NT2/D1 (cell line): ENCODE data around the gene NRAS.
A peak's percentile ranks its signal among the peaks of the same experiment; 100 is the strongest.

Experiments
- DNase-seq: peaks from one replicate; pipeline ENCODE4 v3.0.0-alpha.2; 2011; ENCODE audit warnings: low read depth, low spot score
- H3K27me3 ChIP-seq: 2 replicates; pipeline ENCODE4 v1.6.0; 2011; ENCODE audit warnings: mild to moderate bottlenecking; ENCODE audit not compliant: insufficient read length, insufficient read depth
- H3K36me3 ChIP-seq: 2 replicates; pipeline ENCODE4 v1.6.1; 2011; ENCODE audit warnings: mild to moderate bottlenecking, low read length, mixed read lengths; ENCODE audit not compliant: insufficient read depth, insufficient read length
- H3K4me1 ChIP-seq: 2 replicates; pipeline ENCODE4 v1.5.1; 2011; ENCODE audit not compliant: insufficient read depth, insufficient read length
- H3K4me3 ChIP-seq: 2 replicates; pipeline ENCODE4 v1.5.1; 2011; ENCODE audit warnings: low read depth; ENCODE audit not compliant: insufficient read length
- H3K9ac ChIP-seq: 2 replicates; pipeline ENCODE4 v1.6.0; 2011; ENCODE audit warnings: low read depth; ENCODE audit not compliant: insufficient read length
- H3K9me3 ChIP-seq: 2 replicates; pipeline ENCODE4 v1.5.1; 2011; ENCODE audit warnings: mild to moderate bottlenecking, low read length; ENCODE audit not compliant: insufficient read depth
- SUZ12 ChIP-seq: IDR thresholded peaks from 2 replicates; pipeline ENCODE4 v1.6.1; 2011; ENCODE audit not compliant: insufficient read length, insufficient read depth; ENCODE audit errors: extremely low read depth
- YY1 ChIP-seq: IDR thresholded peaks from 2 replicates; pipeline ENCODE4 v1.6.1; 2011; ENCODE audit not compliant: insufficient read length, insufficient read depth
- ZNF274 ChIP-seq: IDR thresholded peaks from 2 replicates; pipeline ENCODE4 v1.6.1; 2011; ENCODE audit warnings: mild to moderate bottlenecking, low read depth, low read length

Gene NRAS

GRCh38 chr1:114716304-114717170, at the start of gene NRAS:
TSS of gene NRAS (minus strand) at chr1:114716771. CDS start at chr1:114716160, 611 bp downstream.
- no peaks in the 10 kb centered on the region for H3K27me3 ChIP-seq
- H3K36me3 ChIP-seq, result peaks cover 93% of the 10 kb centered on the region
- H3K4me3 ChIP-seq, result peak within 1 kb of the TSS; percentile 98
- TF ChIP-seq SUZ12 (no peak), ZNF274 (no peak), YY1 (no peak)
- H3K4me1 ChIP-seq, result no peaks in the 10 kb centered on the region
- H3K9me3 ChIP-seq, result no peaks in the 10 kb centered on the region
- peak; percentile 94 for DNase-seq
- peak within 1 kb of the TSS; percentile 96 for H3K9ac ChIP-seq

- H3K9ac ChIP-seq, result no peak overlapping the region
- H3K27me3 ChIP-seq, result no peaks in the 10 kb centered on the region
- no peaks in the 10 kb centered on the region for H3K4me1 ChIP-seq
- no peak overlapping the region for H3K4me3 ChIP-seq
- H3K9me3 ChIP-seq, result peaks cover 9% of the 10 kb centered on the region; the same call in 1 of the 2 replicates
- peaks cover 9% of the 10 kb centered on the region for H3K36me3 ChIP-seq
- no peak for DNase-seq
- TF ChIP-seq SUZ12 (no peak), YY1 (no peak), ZNF274 (no peak)
Observed at GRCh38 chr1:114764689-114765088, 48.1 kb upstream of the NRAS start.

- DNase-seq, result no peak
- Histone ChIP-seq H3K27me3 (no peaks in the 10 kb centered on the region), H3K9ac (peak overlapping the region; percentile 100), H3K9me3 (no peaks in the 10 kb centered on the region), H3K4me3 (no peak overlapping the region), H3K36me3 (peaks cover 29% of the 10 kb centered on the region), H3K4me1 (no peaks in the 10 kb centered on the region)
- TF ChIP-seq YY1 (no peak), SUZ12 (no peak), ZNF274 (no peak)
Observed at GRCh38 chr1:114758256-114758832, 41.8 kb upstream of the NRAS start.

GRCh38 chr1:114757455-114758255, 41.1 kb upstream of the NRAS start, which contains the start of gene CSDE1:
TSS of gene CSDE1 (minus strand) at chr1:114757984. CDS start at chr1:114739890, 18,094 bp downstream.
- H3K36me3 ChIP-seq, result peaks cover 34% of the 10 kb centered on the region
- H3K4me3 ChIP-seq, result peak within 1 kb of the TSS; percentile 100
- peak; percentile 99 for DNase-seq
- H3K27me3 ChIP-seq, result no peaks in the 10 kb centered on the region
- peak within 1 kb of the TSS; percentile 100 for H3K9ac ChIP-seq
- TF ChIP-seq ZNF274 (no peak), SUZ12 (no peak), YY1 (peak; percentile 96)
- H3K9me3 ChIP-seq, result no peaks in the 10 kb centered on the region
- H3K4me1 ChIP-seq, result peaks cover under 1% of the 10 kb centered on the region

- TF ChIP-seq YY1, result no peak
- TF ChIP-seq SUZ12, result no peak
- TF ChIP-seq ZNF274, result no peak
- Histone ChIP-seq H3K4me1 (peaks cover 3% of the 10 kb centered on the region), H3K4me3 (peak overlapping the region; percentile 100), H3K36me3 (peaks cover 34% of the 10 kb centered on the region), H3K9ac (peak overlapping the region; percentile 100), H3K27me3 (no peaks in the 10 kb centered on the region), H3K9me3 (no peaks in the 10 kb centered on the region)
- no peak for DNase-seq
Observed at GRCh38 chr1:114756949-114757454, 40.4 kb upstream of the NRAS start.

GRCh38 chr1:114756009-114756892, 39.7 kb upstream of the NRAS start:
- peaks cover 35% of the 10 kb centered on the region for H3K36me3 ChIP-seq
- TF ChIP-seq ZNF274 (no peak), YY1 (no peak)
- H3K4me1 ChIP-seq, result peaks cover 3% of the 10 kb centered on the region
- H3K9ac ChIP-seq, result peak overlapping the region; percentile 100
- no peak for DNase-seq
- peak overlapping the region; percentile 100 for H3K4me3 ChIP-seq
- no peaks in the 10 kb centered on the region for H3K9me3 ChIP-seq
- no peaks in the 10 kb centered on the region for H3K27me3 ChIP-seq
